ENCODE results near the gene GINS2. TPM values are rescaled to one million over a fixed set of nuclear protein-coding genes. Genes with fewer than 3 reads are reported as not detected.

The GINS2 gene
- total RNA-seq, 1 experiment from 2014 or later, result 53.3 TPM

DNA sequence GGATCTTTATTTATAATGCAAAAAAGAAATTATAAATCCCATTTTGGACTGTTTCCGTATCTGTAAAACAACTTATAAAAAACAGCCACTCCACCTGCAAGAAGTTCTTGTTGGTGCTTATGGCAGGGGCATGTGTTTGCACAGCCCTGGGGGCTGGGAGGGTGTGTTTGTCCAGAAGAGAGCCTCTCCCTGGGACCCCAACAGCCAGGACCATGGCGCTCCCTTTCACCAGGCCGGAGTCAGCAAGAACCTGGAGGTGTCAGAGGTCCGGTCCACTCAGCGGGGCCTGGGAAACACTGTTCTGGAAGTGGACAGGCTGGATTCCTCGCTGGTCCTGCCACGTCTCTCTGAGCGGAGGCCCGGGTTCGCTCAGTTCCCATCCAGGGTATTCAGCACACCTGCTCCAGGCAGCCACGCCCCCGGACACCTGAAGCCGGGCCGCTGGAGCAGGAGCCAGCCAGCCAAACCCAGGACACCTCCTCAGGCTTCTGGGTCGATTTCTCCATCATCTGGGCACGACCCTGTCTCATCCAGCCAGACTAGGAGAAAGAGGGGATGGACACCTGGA lies 18.9 kb upstream of the GINS2 start:
- ATAC-seq (no peak), DNase-seq (ENCODE audit: low read depth, low spot score) (no peak)
- Histone ChIP-seq H3K9ac (ENCODE audit: low read length) (no peak overlapping the region), H3K4me2 (ENCODE audit: low read length) (no peak overlapping the region), H2AFZ (ENCODE audit: low read depth, low read length, poor library complexity, severe bottlenecking) (no peak overlapping the region), H3K27ac (ENCODE audit: low read depth, low read length) (no peak overlapping the region), H4K20me1 (ENCODE audit: insufficient read depth) (no peaks in the 10 kb centered on the region), H3K27me3 (ENCODE audit: insufficient read depth, low read length) (no peaks in the 10 kb centered on the region), H3K4me3 (replicated peaks in 1 of 2; ENCODE audit: low read depth in 1 of 2, low read length in 2 of 2) (no peak overlapping the region), H3K9me3 (ENCODE audit: control insufficient read depth in 1 of 2, insufficient read depth in 1 of 2, low read depth in 1 of 2, low read length in 2 of 2) (peaks cover 6% of the 10 kb centered on the region in 2 experiments; a peak in 2 of 4 replicates), H3K36me3 (ENCODE audit: control insufficient read depth in 1 of 2, insufficient read depth in 2 of 2, low read length in 2 of 2) (peaks cover 0 to 14% of the 10 kb centered on the region in 2 experiments; a peak in 1 of 4 replicates), H3K79me2 (ENCODE audit: insufficient read depth, low read length) (no peaks in the 10 kb centered on the region), H3K4me1 (ENCODE audit: control insufficient read depth in 1 of 2, insufficient read depth in 2 of 2, low read length in 2 of 2) (no peaks in the 10 kb centered on the region), H3K9me2 (ENCODE audit: insufficient read depth) (no peaks in the 10 kb centered on the region)
- intact Hi-C loops (cut with micrococcal nuclease), result no loop called here
- CTCF ChIA-PET, result interaction anchor here (2.5 kb wide), 1 partner anchor 11 kb away, joined by 8 read pairs; no protein-coding TSS in a partner anchor
- POLR2A ChIA-PET, result no interaction called here
- BruUV-seq (replicated peaks), result no TSS peak
- RAD21 ChIA-PET (ENCODE audit: low non-redundant PET in 1 of 2, low total read pairs in 2 of 2, uncharacterized antibody in 2 of 2, unreplicated experiment in 2 of 2), result no interaction called here
- TF ChIP-seq RAD21 (IDR thresholded peaks at IDR 0.05; ENCODE audit: low read depth), result no peak
- TF ChIP-seq CBX3 (IDR thresholded peaks at IDR 0.05; ENCODE audit: low read depth), result no peak
- TF ChIP-seq, protein P1, sequence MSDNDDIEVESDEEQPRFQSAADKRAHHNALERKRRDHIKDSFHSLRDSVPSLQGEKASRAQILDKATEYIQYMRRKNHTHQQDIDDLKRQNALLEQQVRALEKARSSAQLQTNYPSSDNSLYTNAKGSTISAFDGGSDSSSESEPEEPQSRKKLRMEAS (IDR thresholded peaks at IDR 0.05), result no peak
- TF ChIP-seq, protein P2, sequence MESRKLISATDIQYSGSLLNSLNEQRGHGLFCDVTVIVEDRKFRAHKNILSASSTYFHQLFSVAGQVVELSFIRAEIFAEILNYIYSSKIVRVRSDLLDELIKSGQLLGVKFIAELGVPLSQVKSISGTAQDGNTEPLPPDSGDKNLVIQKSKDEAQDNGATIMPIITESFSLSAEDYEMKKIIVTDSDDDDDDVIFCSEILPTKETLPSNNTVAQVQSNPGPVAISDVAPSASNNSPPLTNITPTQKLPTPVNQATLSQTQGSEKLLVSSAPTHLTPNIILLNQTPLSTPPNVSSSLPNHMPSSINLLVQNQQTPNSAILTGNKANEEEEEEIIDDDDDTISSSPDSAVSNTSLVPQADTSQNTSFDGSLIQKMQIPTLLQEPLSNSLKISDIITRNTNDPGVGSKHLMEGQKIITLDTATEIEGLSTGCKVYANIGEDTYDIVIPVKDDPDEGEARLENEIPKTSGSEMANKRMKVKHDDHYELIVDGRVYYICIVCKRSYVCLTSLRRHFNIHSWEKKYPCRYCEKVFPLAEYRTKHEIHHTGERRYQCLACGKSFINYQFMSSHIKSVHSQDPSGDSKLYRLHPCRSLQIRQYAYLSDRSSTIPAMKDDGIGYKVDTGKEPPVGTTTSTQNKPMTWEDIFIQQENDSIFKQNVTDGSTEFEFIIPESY (IDR thresholded peaks at IDR 0.05; ENCODE audit: extremely low read depth, insufficient replicate concordance, low read length), result no peak
- no peak for TF ChIP-seq SIN3A (IDR thresholded peaks at IDR 0.05; ENCODE audit: low read depth)
- no peak for TF ChIP-seq YY1 (IDR thresholded peaks at IDR 0.05; ENCODE audit: extremely low read depth, insufficient replicate concordance, low read depth, low read length)
- TF ChIP-seq EGR1 (IDR thresholded peaks at IDR 0.05; ENCODE audit: low read depth), result no peak
- TF ChIP-seq POLR2AphosphoS5 (IDR thresholded peaks at IDR 0.05; ENCODE audit: low read depth, low read length), result no peak
- TF ChIP-seq, protein P3, sequence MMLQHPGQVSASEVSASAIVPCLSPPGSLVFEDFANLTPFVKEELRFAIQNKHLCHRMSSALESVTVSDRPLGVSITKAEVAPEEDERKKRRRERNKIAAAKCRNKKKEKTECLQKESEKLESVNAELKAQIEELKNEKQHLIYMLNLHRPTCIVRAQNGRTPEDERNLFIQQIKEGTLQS (IDR thresholded peaks at IDR 0.05), result no peak
- no peak for TF ChIP-seq CEBPB (IDR thresholded peaks at IDR 0.05; ENCODE audit: low read depth)
- TF ChIP-seq FOSL1 (IDR thresholded peaks at IDR 0.05; ENCODE audit: low read depth), result no peak
- TF ChIP-seq ZNF274 (IDR thresholded peaks at IDR 0.05; ENCODE audit: low read depth, low read length), result no peak
- TF ChIP-seq ZFX (IDR thresholded peaks at IDR 0.05), result no peak
- TF ChIP-seq POLR2A (IDR thresholded peaks at IDR 0.05; ENCODE audit: borderline replicate concordance, extremely low read depth, insufficient read depth, insufficient read length), result no peak
- TF ChIP-seq JUND (IDR thresholded peaks at IDR 0.05), result no peak
- TF ChIP-seq SP1 (IDR thresholded peaks at IDR 0.05; ENCODE audit: low read depth), result no peak
- no peak for TF ChIP-seq SRF (IDR thresholded peaks at IDR 0.05; ENCODE audit: low read depth)
- TF ChIP-seq REST (IDR thresholded peaks at IDR 0.05; ENCODE audit: low read depth), result no peak
- no peak for TF ChIP-seq EZH2phosphoT487 (IDR thresholded peaks at IDR 0.05; ENCODE audit: borderline replicate concordance)
